Measurements from ENCODE around the gene CDK14.

CDK14 gene

GRCh38 chr7:90596671-90597562, 796 bp downstream of the CDK14 start:
- Histone ChIP-seq H3K27ac (ENCODE audit: low read depth, low read length) (peak overlapping the region; percentile 85), H3K36me3 (ENCODE audit: insufficient read depth, low read length) (no peaks in the 10 kb centered on the region), H3K4me3 (ENCODE audit: low read depth, low read length) (peak overlapping the region; percentile 99), H2AFZ (ENCODE audit: low read length, unreplicated experiment) (peak overlapping the region; percentile 88), H3K27me3 (ENCODE audit: insufficient read depth, low read length) (no peaks in the 10 kb centered on the region), H3K4me1 (ENCODE audit: control insufficient read depth, insufficient read depth, low read length, unreplicated experiment) (peaks cover 56% of the 10 kb centered on the region), H3K79me2 (ENCODE audit: control insufficient read depth, insufficient read depth, low read length, unreplicated experiment) (peaks cover 63% of the 10 kb centered on the region)

GRCh38 chr7:90597563-90598253, 1.6 kb downstream of the CDK14 start:
- Histone ChIP-seq H3K27ac (ENCODE audit: low read depth, low read length) (peak overlapping the region; percentile 85), H3K79me2 (ENCODE audit: control insufficient read depth, insufficient read depth, low read length, unreplicated experiment) (peaks cover 71% of the 10 kb centered on the region), H2AFZ (ENCODE audit: low read length, unreplicated experiment) (peak overlapping the region; percentile 88), H3K27me3 (ENCODE audit: insufficient read depth, low read length) (no peaks in the 10 kb centered on the region), H3K4me3 (ENCODE audit: low read depth, low read length) (peak overlapping the region; percentile 99), H3K4me1 (ENCODE audit: control insufficient read depth, insufficient read depth, low read length, unreplicated experiment) (peaks cover 48% of the 10 kb centered on the region), H3K36me3 (ENCODE audit: insufficient read depth, low read length) (no peaks in the 10 kb centered on the region)

- Histone ChIP-seq H3K4me3 (ENCODE audit: low read depth, low read length) (peak overlapping the region; percentile 57), H3K27ac (ENCODE audit: low read depth, low read length) (peak overlapping the region; percentile 77), H3K4me1 (ENCODE audit: control insufficient read depth, insufficient read depth, low read length, unreplicated experiment) (peaks cover 42% of the 10 kb centered on the region), H2AFZ (ENCODE audit: low read length, unreplicated experiment) (no peak overlapping the region), H3K36me3 (ENCODE audit: insufficient read depth, low read length) (no peaks in the 10 kb centered on the region), H3K79me2 (ENCODE audit: control insufficient read depth, insufficient read depth, low read length, unreplicated experiment) (peaks cover 77% of the 10 kb centered on the region), H3K27me3 (ENCODE audit: insufficient read depth, low read length) (no peaks in the 10 kb centered on the region)
Measured at GRCh38 chr7:90599038-90599437, 2.9 kb downstream of the CDK14 start.

- Histone ChIP-seq H3K27ac (ENCODE audit: low read depth, low read length) (peak overlapping the region; percentile 77), H3K4me1 (ENCODE audit: control insufficient read depth, insufficient read depth, low read length, unreplicated experiment) (peaks cover 35% of the 10 kb centered on the region), H3K36me3 (ENCODE audit: insufficient read depth, low read length) (no peaks in the 10 kb centered on the region), H3K27me3 (ENCODE audit: insufficient read depth, low read length) (no peaks in the 10 kb centered on the region), H2AFZ (ENCODE audit: low read length, unreplicated experiment) (no peak overlapping the region), H3K79me2 (ENCODE audit: control insufficient read depth, insufficient read depth, low read length, unreplicated experiment) (peaks cover 83% of the 10 kb centered on the region), H3K4me3 (ENCODE audit: low read depth, low read length) (peak overlapping the region; percentile 57)
Measured at GRCh38 chr7:90599892-90600555, 3.9 kb downstream of the CDK14 start.

- Histone ChIP-seq H3K27me3 (ENCODE audit: insufficient read depth, low read length) (no peaks in the 10 kb centered on the region), H3K36me3 (ENCODE audit: insufficient read depth, low read length) (no peaks in the 10 kb centered on the region), H3K27ac (ENCODE audit: low read depth, low read length) (no peak overlapping the region), H2AFZ (ENCODE audit: low read length, unreplicated experiment) (no peak overlapping the region), H3K4me1 (ENCODE audit: control insufficient read depth, insufficient read depth, low read length, unreplicated experiment) (peaks cover 43% of the 10 kb centered on the region), H3K4me3 (ENCODE audit: low read depth, low read length) (no peak overlapping the region), H3K79me2 (ENCODE audit: control insufficient read depth, insufficient read depth, low read length, unreplicated experiment) (peaks cover 98% of the 10 kb centered on the region)
Measured at GRCh38 chr7:90602303-90602702, 6.2 kb downstream of the CDK14 start.

DNA sequence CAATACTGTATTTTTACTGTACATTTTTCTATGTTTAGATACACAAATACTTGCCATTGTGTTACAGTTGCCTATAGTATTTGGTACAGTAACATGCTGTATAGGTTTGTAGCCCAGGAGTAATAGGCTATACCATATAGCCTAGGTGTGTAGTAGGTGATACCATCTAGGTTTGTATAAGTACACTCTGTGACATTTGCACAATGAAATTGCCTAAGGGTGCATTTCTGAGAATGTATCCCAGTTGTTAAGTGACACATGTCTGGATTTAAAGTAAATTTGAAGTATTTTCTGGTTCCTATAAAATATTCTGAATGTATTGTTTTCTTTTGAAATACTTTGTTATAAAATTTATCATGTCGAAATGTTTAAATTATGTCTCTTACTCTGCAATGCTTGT, 7.2 kb downstream of the CDK14 start:
- H3K79me2 ChIP-seq (ENCODE audit: control insufficient read depth, insufficient read depth, low read length, unreplicated experiment): peaks cover 97% of the 10 kb centered on the region
- H3K27ac ChIP-seq (ENCODE audit: low read depth, low read length): no peak overlapping the region
- H3K27me3 ChIP-seq (ENCODE audit: insufficient read depth, low read length): no peaks in the 10 kb centered on the region
- peaks cover 49% of the 10 kb centered on the region for H3K4me1 ChIP-seq (ENCODE audit: control insufficient read depth, insufficient read depth, low read length, unreplicated experiment)
- H3K4me3 ChIP-seq (ENCODE audit: low read depth, low read length): no peak overlapping the region
- H3K36me3 ChIP-seq (ENCODE audit: insufficient read depth, low read length): no peaks in the 10 kb centered on the region
- no peak overlapping the region for H2AFZ ChIP-seq (ENCODE audit: low read length, unreplicated experiment)

- Histone ChIP-seq H3K79me2 (ENCODE audit: control insufficient read depth, insufficient read depth, low read length, unreplicated experiment) (peaks cover 99% of the 10 kb centered on the region), H3K27me3 (ENCODE audit: insufficient read depth, low read length) (no peaks in the 10 kb centered on the region), H3K27ac (ENCODE audit: low read depth, low read length) (no peak overlapping the region), H3K4me3 (ENCODE audit: low read depth, low read length) (no peak overlapping the region), H2AFZ (ENCODE audit: low read length, unreplicated experiment) (no peak overlapping the region), H3K4me1 (ENCODE audit: control insufficient read depth, insufficient read depth, low read length, unreplicated experiment) (peaks cover 42% of the 10 kb centered on the region), H3K36me3 (ENCODE audit: insufficient read depth, low read length) (no peaks in the 10 kb centered on the region)
Measured at GRCh38 chr7:90604383-90604782, 8.3 kb downstream of the CDK14 start.

GRCh38 chr7:90605055-90605454, 8.9 kb downstream of the CDK14 start:
- Histone ChIP-seq H3K27ac (ENCODE audit: low read depth, low read length) (no peak overlapping the region), H3K36me3 (ENCODE audit: insufficient read depth, low read length) (no peaks in the 10 kb centered on the region), H3K4me1 (ENCODE audit: control insufficient read depth, insufficient read depth, low read length, unreplicated experiment) (peaks cover 35% of the 10 kb centered on the region), H2AFZ (ENCODE audit: low read length, unreplicated experiment) (no peak overlapping the region), H3K79me2 (ENCODE audit: control insufficient read depth, insufficient read depth, low read length, unreplicated experiment) (peaks cover 99% of the 10 kb centered on the region), H3K4me3 (ENCODE audit: low read depth, low read length) (no peak overlapping the region), H3K27me3 (ENCODE audit: insufficient read depth, low read length) (no peaks in the 10 kb centered on the region)

GRCh38 chr7:90607196-90607595, 11.1 kb downstream of the CDK14 start:
- H3K4me1 ChIP-seq (ENCODE audit: control insufficient read depth, insufficient read depth, low read length, unreplicated experiment): peaks cover 20% of the 10 kb centered on the region
- no peak overlapping the region for H3K4me3 ChIP-seq (ENCODE audit: low read depth, low read length)
- H3K27me3 ChIP-seq (ENCODE audit: insufficient read depth, low read length): no peaks in the 10 kb centered on the region
- no peak overlapping the region for H2AFZ ChIP-seq (ENCODE audit: low read length, unreplicated experiment)
- H3K27ac ChIP-seq (ENCODE audit: low read depth, low read length): no peak overlapping the region
- H3K36me3 ChIP-seq (ENCODE audit: insufficient read depth, low read length): no peaks in the 10 kb centered on the region
- H3K79me2 ChIP-seq (ENCODE audit: control insufficient read depth, insufficient read depth, low read length, unreplicated experiment): peaks cover 92% of the 10 kb centered on the region

DNA sequence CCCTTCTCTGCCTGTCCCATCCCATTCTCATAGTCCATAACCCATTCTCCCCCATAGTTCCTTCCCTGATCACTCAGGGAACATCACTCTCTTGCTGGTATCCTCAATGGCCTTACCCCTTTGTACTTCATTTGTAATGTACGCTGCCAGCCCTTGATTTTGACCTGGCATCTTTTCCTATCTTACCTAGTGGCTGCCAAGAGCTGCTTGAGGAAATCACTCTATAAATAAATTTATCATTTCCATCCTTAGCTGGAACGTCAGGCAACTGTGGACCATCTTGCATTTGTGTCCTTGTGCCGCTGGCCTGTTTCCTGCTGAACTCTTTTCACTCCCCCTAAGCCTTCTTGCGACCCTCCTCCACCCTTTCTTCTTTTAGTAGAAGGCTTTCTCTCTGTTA, 14.0 kb downstream of the CDK14 start:
- peaks cover 69% of the 10 kb centered on the region for H3K79me2 ChIP-seq (ENCODE audit: control insufficient read depth, insufficient read depth, low read length, unreplicated experiment)
- no peaks in the 10 kb centered on the region for H3K36me3 ChIP-seq (ENCODE audit: insufficient read depth, low read length)
- no peaks in the 10 kb centered on the region for H3K27me3 ChIP-seq (ENCODE audit: insufficient read depth, low read length)
- no peak overlapping the region for H2AFZ ChIP-seq (ENCODE audit: low read length, unreplicated experiment)
- no peak overlapping the region for H3K4me3 ChIP-seq (ENCODE audit: low read depth, low read length)
- H3K27ac ChIP-seq (ENCODE audit: low read depth, low read length): no peak overlapping the region
- peaks cover 31% of the 10 kb centered on the region for H3K4me1 ChIP-seq (ENCODE audit: control insufficient read depth, insufficient read depth, low read length, unreplicated experiment)

All from ACC112 (cell line).